Muscle of back (tissue), 13 donors: ENCODE measurements around the gene IFTAP. TPM values are rescaled to one million over a fixed set of nuclear protein-coding genes. Genes with fewer than 3 reads are reported as not detected.
A peak's percentile ranks its signal among the peaks of the same experiment; 100 is the strongest.
"Not testable (repeated sequence)": the region's sequence is repeated elsewhere in the genome, so short reads cannot be mapped to it uniquely, and the experiment has no call there.

Experiments
- DNase-seq, 3 donors: peaks; one replicate each; pipeline versions ENCODE4 v3.0.0 to v3.0.0-alpha.2; 2013
- long read RNA-seq, 9 donors: transcript quantifications; one replicate each; lab custom pipeline, GENCODE V29; 2026
- polyA plus RNA-seq, 10 donors: library from polyadenylated mRNA; unstranded; fragments of 120-200 nt; gene quantifications; one replicate each; pipeline ENCODE4 v1.2.1, GENCODE V29; 2013; ENCODE audit not compliant: insufficient read length in 10 of 10

IFTAP gene, protein sequence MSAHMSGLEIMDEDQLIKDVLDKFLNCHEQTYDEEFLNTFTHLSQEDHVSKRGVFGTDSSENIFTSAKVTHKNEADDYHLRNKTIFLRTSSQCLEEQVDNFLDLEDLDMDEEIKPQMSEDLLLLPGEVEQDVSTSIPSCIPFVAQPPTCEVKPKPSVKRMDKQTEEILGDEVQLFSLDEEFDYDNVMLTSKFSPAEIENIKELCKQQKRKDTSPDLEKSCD
- polyA plus RNA-seq: 10 to 100 TPM; 31.0 to 57.6 (median 46.3) TPM
- long read RNA-seq, donor 1, transcript C11orf74-208 (6 exons, 694 nt): minor isoform, 7 of 25 reads
- long read RNA-seq, donor 1, transcript C11orf74-201 (6 exons, 863 nt): major isoform, 13 of 25 reads
- long read RNA-seq, donor 1, partial matches to known transcripts: 0 of 25 reads
- long read RNA-seq, donor 1, other reads (novel, unspliced or antisense): 0 of 25 reads
- long read RNA-seq, donor 2, transcript C11orf74-208 (6 exons, 694 nt): major isoform, 8 of 23 reads
- long read RNA-seq, donor 2, transcript C11orf74-201 (6 exons, 863 nt): major isoform, 8 of 23 reads
- long read RNA-seq, donor 2, partial matches to known transcripts: 0 of 23 reads
- long read RNA-seq, donor 2, other reads (novel, unspliced or antisense): 0 of 23 reads
- long read RNA-seq, donor 3, partial matches to known transcripts: 0 of 1 reads
- long read RNA-seq, donor 3, other reads (novel, unspliced or antisense): 0 of 1 reads
- long read RNA-seq, donor 4, transcript C11orf74-208 (6 exons, 694 nt): major isoform, 7 of 18 reads
- long read RNA-seq, donor 4, transcript C11orf74-201 (6 exons, 863 nt): minor isoform, 5 of 18 reads
- long read RNA-seq, donor 4, partial matches to known transcripts: 0 of 18 reads
- long read RNA-seq, donor 4, other reads (novel, unspliced or antisense): 0 of 18 reads
- long read RNA-seq, donor 5, transcript C11orf74-208 (6 exons, 694 nt): minor isoform, 8 of 24 reads
- long read RNA-seq, donor 5, transcript C11orf74-201 (6 exons, 863 nt): major isoform, 9 of 24 reads
- long read RNA-seq, donor 5, partial matches to known transcripts: 0 of 24 reads
- long read RNA-seq, donor 5, other reads (novel, unspliced or antisense): 0 of 24 reads
- long read RNA-seq, donor 6, transcript C11orf74-201 (6 exons, 863 nt): major isoform, 14 of 29 reads
- long read RNA-seq, donor 6, transcript C11orf74-203 (6 exons, 1,062 nt): minor isoform, 5 of 29 reads
- long read RNA-seq, donor 6, transcript C11orf74-208 (6 exons, 694 nt): minor isoform, 7 of 29 reads
- long read RNA-seq, donor 6, partial matches to known transcripts: 0 of 29 reads
- long read RNA-seq, donor 6, other reads (novel, unspliced or antisense): 0 of 29 reads
- long read RNA-seq, donor 7, transcript C11orf74-201 (6 exons, 863 nt): major isoform, 6 of 14 reads
- long read RNA-seq, donor 7, partial matches to known transcripts: 0 of 14 reads
- long read RNA-seq, donor 7, other reads (novel, unspliced or antisense): 0 of 14 reads
- long read RNA-seq, donor 8, transcript C11orf74-201 (6 exons, 863 nt): major isoform, 9 of 23 reads
- long read RNA-seq, donor 8, transcript C11orf74-208 (6 exons, 694 nt): major isoform, 9 of 23 reads
- long read RNA-seq, donor 8, partial matches to known transcripts: 0 of 23 reads
- long read RNA-seq, donor 8, other reads (novel, unspliced or antisense): 0 of 23 reads
- long read RNA-seq, donor 9, partial matches to known transcripts: 0 of 4 reads
- long read RNA-seq, donor 9, other reads (novel, unspliced or antisense): 0 of 4 reads

DNA sequence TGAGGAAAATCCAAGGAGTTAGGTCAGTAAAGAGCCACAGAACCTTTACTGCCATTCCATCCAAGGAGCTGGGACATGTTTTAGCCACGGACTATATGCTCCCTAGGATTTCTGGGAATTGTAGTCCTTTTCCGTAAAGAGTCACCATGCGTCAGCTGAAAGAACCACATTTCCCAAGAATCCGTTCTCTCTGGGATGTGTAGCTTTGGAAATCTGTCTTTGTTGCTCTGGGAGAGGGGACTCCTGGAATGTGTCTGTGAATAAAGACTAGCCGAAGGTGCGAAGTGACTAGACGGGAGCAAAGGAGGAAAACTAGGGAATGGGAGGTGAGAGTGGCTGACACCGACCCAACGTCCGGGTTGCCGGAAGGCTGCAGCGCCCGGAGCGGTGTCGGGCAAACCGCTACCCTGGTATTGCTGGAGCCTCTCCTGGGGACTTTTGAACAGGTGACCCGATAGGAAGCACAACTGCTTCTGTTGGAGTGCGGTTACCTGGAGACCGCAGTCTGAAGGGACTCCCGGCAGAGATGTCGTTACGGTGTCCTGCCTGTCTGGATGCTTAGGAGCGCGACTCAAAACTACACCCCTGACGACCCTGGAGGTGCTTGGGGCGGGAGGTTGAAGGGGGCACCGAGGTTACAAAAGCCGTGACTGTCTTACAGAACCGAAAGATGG is at the start of gene IFTAP:
TSS of gene IFTAP (plus strand) at position 187 of the 674 bp plus-strand sequence. CDS start 15,602 bp downstream, outside the sequence.
- DNase-seq: peak; percentile 90 to 96 (median 94)

DNA sequence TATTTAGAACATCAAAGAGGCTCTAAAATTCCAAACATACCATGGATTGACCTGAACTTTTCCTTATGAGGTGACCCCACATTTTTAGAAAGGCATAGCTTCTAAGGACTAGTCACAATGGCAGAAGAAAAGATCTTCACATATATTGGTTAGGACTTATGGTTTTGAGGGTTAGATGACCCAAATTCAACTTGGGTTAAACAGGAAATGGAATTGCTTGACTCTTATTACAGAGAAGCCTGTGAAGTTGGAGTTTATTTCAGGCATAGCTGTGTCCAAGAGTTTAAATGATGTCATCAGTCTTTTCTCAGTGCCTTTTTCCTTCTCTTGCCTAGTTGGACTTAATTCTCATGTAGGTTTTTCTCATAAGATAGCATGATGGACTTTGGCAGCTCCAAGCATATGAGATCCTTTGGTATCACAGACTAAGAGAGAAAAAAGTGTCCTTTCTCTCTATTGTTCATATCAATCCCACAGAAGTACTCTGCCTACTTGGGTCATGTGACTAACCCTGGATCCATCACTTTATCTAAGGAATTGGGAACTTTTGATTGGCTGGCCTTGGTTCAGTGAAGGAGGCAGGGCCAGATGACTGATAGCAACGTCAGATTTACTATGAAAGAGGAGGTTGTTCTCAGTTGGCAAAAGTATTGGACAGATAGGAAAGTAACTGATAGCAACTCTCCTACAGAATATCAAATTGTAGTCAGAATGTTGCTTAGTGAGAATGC is 43.8 kb upstream of the IFTAP start:
- DNase-seq: no peak

DNA sequence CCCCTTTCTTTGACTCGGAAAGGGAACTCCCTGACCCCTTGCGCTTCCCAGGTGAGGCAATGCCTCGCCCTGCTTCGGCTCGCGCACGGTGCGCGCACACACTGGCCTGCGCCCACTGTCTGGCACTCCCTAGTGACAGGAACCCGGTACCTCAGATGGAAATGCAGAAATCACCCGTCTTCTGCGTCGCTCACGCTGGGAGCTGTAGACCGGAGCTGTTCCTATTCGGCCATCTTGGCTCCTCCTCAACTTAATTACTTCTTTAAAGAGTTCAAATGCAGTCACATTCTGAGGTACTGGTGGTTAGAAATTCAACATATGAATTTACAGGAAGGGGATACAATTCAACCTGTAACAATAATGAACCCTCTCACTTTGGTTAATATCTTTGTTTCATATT is 36.9 kb upstream of the IFTAP start:
- DNase-seq: not testable (repeated sequence)

DNA sequence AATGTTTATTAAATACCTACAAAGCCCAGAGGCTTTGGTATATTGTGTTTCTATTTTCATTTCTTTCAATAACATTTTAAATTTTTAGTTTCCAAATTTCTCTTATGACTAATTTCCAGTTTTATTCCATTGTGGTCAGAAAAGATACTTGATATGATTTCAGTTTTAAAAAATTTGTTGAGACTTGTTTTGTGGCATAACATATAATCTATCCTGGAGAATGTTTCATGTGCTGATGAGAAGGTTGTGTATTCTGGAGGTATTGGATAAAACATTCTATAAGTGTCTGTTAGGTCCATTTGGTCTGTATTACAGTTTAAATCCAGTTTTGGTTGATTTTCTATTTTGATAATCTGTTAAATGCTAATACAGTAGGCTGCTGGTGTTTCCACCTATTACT is 36.3 kb upstream of the IFTAP start:
- DNase-seq: no peak

DNA sequence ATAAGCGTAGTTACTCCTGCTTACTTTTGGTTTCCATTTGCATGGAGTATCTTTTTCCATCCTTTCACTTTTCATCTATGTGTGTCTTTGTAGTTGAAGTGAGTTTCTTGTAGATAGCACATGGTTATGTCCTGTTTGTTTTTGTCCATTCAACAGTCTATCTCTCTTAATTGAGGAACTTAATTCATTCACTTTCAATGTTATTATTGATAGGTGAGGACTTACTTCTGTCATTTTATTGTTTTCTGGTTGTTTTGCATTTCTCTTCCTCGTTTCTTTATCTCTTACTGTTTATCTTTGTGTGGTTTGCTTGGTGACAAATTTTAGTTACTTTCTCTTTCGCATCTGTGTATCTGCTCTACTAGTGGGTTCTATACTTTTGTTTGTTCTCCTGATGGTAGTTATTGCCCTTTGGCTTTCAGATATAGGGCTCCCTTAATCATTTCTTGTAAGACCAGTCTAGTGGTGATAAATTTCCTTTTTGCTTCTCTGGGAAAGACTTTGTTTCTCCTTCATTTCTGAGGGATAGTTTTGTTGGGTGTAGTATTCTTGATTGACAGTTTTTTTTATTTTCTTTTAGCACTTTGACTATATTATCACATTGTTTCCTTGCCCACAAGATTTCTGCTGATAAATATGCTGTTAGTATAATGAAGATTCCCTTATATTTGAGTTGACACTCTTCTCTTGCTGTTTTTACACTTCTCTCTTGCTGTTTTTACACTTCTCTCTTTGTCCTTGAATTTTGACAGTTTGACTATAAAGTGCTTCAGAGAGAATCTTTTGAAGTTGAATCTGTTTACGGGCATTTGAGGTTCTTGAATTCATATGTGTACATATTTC is 35.5 kb upstream of the IFTAP start:
- DNase-seq: no peak

DNA sequence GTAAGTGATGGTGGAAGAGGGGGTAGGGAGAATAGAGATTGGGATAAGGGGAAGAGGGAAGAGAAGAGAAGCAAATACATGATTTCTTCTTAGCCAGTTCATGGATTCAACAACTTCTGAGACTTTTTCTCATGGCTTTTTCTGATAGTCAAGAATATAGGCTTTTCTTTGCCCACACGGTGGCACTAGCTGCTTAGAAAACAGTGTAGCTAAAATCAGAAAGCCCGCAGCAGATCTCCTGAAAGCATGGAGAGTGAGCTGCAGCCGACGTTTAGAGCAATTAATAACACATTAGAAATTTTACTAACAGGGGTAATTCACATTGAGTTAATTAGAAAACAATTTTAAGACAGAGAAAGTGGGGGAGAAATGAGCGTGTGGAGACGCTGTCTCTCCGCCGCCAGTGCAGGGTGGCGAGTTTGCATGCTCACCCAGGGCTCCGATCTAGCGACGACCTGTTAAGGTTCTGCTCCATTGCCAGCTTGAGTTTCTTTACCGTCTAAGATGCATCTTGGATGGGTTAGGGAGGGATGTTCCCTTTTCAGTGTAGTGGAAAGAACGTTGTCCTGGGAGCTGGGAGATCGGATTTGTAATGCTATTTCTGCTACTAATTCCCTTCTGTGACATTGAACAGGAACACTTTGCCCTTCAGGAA is 29.8 kb upstream of the IFTAP start:
- peak; percentile 68 to 85 (median 74) for DNase-seq

DNA sequence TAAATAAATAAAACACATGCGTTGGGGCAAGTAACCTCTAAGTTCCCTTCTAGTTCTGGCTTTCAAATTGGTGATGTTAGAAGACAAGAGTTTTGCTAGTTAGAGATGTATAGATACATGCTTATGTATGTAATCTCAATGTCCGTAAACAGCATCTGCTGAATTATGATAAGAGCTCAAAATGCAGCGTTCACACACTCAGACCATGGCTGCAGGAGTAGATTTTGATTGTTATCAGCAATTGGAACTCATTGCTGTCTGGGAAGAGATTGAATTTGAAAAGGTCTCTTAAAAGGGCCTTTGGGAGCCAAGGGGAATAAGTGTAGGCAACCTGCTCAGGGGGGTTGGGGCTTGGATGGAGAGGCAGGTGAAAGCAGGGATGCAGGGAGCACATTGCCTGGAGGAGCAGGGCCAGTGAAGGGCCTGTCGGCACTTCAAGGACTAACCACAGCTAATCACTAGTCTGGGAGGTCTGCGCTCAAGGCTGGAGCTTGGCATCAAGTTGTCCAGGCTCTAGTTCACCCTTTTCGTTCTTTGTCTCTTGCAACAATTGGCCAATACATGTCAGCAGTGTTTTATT is 29.2 kb upstream of the IFTAP start:
- DNase-seq: no peak

DNA sequence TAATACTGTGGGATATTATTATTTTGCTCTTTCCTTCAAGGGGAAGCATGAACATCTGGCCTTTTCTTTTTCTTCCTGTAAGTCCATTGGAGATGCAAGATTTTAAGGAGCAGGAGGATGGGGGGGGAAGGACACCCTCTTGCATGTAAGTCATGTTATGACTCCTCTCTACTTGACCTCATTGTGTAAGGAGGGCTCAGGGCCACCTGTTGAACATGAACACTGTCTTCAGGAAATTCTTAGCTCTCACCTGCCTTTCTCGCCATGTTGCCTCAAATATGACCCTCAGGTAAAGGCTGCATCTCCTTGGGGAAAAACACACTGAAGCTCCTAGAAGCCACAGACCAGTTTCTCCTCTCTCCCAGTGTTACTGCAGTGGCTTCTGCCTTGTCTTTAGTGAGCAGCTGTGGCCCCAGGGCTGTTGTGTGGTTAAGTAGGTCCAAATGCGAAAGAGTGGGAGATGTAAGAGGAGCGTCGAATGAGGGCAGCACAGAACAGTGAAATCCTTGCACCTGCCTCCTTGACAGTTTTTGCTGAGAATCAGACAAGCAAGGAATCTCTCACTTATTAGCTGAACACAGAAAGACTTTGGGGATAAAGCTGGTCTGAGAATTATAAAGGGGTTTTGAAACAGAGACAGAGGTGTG is 27.8 kb upstream of the IFTAP start:
- no peak for DNase-seq

DNA sequence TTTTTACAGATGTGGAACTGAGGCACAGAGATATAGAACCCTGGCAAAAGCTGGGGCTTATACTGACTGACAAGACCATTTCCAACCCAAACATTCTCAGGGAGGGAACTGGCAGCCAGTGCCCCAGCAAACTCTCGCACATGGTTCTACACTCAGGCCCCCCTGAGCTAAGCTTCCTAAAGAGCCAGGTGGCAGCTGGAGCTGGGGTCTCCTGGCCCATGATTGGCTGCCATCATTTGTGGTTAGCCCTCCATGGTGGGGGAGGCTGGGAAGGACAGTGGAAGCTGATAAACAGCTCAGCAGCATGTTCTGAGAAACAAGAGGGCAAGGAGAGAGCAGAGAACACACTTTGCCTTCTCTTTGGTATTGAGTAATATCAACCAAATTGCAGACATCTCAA is 26.6 kb upstream of the IFTAP start, which contains the start of gene RAG1:
TSS of gene RAG1 (plus strand) at position 314 of the 400 bp plus-strand sequence. CDS start 5,298 bp downstream, outside the sequence.
- DNase-seq: no peak

DNA sequence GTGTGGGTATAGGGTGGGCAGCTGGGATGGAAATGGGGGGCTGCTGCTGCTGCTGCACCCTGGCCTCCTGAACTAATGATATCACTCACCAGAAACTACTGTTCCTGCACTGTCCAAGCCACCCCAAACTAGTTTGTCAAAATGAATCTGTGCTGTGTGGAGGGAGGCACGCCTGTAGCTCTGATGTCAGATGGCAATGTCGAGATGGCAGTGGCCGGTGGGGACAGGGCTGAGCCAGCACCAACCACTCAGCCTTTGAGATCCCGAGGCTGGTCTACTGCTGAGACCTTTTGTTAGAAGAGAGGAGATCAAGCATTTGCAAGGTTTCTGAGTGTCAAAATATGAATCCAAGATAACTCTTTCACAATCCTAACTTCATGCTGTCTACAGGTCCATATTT is 25.2 kb upstream of the IFTAP start:
- DNase-seq: no peak

DNA sequence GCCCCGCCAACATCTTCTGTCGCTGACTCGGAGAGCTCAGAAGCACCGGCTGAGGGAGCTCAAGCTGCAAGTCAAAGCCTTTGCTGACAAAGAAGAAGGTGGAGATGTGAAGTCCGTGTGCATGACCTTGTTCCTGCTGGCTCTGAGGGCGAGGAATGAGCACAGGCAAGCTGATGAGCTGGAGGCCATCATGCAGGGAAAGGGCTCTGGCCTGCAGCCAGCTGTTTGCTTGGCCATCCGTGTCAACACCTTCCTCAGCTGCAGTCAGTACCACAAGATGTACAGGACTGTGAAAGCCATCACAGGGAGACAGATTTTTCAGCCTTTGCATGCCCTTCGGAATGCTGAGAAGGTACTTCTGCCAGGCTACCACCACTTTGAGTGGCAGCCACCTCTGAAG is 19.8 kb upstream of the IFTAP start:
- no peak for DNase-seq

DNA sequence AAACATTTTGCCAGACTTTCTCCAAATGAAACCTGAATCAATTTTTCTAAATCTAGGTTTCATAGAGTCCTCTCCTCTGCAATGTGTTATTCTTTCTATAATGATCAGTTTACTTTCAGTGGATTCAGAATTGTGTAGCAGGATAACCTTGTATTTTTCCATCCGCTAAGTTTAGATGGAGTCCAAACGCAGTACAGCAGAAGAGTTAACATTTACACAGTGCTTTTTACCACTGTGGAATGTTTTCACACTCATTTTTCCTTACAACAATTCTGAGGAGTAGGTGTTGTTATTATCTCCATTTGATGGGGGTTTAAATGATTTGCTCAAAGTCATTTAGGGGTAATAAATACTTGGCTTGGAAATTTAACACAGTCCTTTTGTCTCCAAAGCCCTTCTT is 16.9 kb upstream of the IFTAP start:
- no peak for DNase-seq

DNA sequence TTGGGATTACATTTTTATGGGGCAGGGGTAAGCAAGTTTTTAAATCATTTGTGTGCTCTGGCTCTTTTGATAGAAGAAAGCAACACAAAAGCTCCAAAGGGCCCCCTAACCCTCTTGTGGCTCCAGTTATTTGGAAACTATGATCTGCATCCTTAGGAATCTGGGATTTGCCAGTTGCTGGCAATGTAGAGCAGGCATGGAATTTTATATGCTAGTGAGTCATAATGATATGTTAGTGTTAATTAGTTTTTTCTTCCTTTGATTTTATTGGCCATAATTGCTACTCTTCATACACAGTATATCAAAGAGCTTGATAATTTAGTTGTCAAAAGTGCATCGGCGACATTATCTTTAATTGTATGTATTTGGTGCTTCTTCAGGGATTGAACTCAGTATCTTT is 16.4 kb upstream of the IFTAP start:
- peak in 2 of 3 donors; percentile 13 to 45 for DNase-seq

DNA sequence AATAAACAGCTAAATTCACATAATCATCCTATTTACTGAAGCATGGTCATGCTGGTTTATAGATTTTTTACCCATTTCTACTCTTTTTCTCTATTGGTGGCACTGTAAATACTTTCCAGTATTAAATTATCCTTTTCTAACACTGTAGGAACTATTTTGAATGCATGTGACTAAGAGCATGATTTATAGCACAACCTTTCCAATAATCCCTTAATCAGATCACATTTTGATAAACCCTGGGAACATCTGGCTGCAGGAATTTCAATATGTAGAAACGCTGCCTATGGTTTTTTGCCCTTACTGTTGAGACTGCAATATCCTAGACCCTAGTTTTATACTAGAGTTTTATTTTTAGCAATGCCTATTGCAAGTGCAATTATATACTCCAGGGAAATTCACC is 15.8 kb upstream of the IFTAP start:
- no peak for DNase-seq

DNA sequence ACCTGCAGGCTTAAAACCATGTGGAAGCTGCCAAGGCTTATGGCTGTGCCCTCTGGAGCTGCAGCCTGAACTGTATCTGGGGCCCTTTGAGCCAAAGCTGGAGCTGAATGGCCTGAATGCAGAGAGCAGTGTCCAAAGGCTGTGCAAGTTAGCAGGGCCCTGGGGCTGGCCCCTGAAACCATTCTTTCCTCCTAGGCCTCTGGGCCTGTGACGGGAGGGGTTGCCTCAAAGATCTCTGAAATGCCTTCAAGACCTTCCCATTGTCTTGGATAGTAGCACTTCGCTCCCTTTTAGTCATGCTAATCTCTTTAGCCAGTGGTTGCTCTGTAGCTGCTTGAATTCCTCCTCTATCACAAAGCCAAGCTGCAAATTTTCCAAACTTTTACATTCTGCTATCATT is 12.8 kb upstream of the IFTAP start:
- DNase-seq: no peak

DNA sequence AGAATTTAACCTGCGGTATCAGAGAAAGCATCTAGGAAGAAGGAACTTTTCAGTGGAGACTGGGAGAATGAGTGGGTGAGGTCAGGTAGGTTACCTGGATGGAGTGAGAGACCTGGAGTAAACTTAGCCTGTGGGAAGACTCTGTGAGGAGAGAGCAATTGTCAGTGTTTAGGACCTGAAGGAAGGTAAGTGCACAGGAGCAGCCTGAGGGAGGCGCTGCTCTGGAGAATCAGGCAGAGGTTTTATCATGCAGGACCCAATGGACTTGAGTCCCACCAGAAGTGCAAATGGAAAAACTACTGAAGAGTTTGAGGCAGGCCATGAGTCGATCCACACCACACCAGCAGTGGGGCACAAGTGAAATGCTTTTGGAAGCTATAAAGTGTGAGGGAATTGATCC is 10.6 kb upstream of the IFTAP start:
- DNase-seq: no peak

DNA sequence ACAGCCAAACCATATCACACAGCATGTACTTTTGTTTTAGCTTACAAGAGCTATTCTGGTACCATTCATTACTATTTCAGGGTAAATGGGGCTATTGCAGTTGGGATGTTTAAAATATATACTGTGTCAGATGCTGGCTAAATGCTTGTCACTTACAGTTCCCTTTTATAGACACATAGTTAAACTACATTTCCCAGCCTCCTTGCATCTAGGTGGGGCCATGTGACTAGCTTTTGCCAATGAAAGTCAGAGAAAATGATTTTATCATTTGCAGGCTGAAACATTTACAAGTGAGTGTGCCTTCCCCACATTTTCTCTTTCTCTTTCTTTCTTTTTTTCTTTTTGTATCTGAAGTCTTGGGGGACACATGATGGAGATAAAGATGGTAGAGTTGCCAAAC is 7.8 kb upstream of the IFTAP start:
- DNase-seq: no peak
